Neuronal stem cell (in vitro differentiated cells): ENCODE results near the gene PGRMC2.

Experiments
- DNase-seq: peaks from one replicate; pipeline ENCODE4 v3.0.0-alpha.2; 2013; ENCODE audit warnings: low spot score
- H2AFZ ChIP-seq: one replicate; pipeline ENCODE4 v1.6.1; 2013; ENCODE audit warnings: mild to moderate bottlenecking, low read length, inconsistent platforms
- H2AK5ac ChIP-seq: 2 replicates; pipeline ENCODE4 v1.6.1; 2013; ENCODE audit warnings: low read depth, mild to moderate bottlenecking, inconsistent platforms, low read length, moderate library complexity, mixed read lengths
- H2BK120ac ChIP-seq: 2 replicates; pipeline ENCODE4 v1.6.1; 2013; ENCODE audit warnings: low read depth, mild to moderate bottlenecking, inconsistent platforms, low read length, moderate library complexity, mixed read lengths
- H2BK12ac ChIP-seq: one replicate; pipeline ENCODE4 v1.6.1; 2013; ENCODE audit warnings: low read length, inconsistent platforms
- H2BK15ac ChIP-seq: 2 replicates; pipeline ENCODE4 v1.6.1; 2013; ENCODE audit warnings: mild to moderate bottlenecking, low read length, inconsistent platforms, mixed read lengths
- H2BK5ac ChIP-seq: one replicate; pipeline ENCODE4 v1.6.1; 2013; ENCODE audit warnings: inconsistent platforms, mild to moderate bottlenecking, low read length, moderate library complexity
- H3K14ac ChIP-seq: one replicate; pipeline ENCODE4 v1.6.1; 2013; ENCODE audit warnings: low read length, inconsistent platforms
- H3K18ac ChIP-seq: 2 replicates; pipeline ENCODE4 v1.6.1; 2013; ENCODE audit warnings: low read length, inconsistent platforms
- H3K23ac ChIP-seq: 2 replicates; pipeline ENCODE4 v1.6.1; 2013; ENCODE audit warnings: low read depth, mild to moderate bottlenecking, mixed read lengths, low read length, inconsistent platforms; ENCODE audit not compliant: poor library complexity
- H3K27ac ChIP-seq: replicated peaks from 3 replicates; pipeline ENCODE4 v1.5.1; 2013; ENCODE audit warnings: low read length, inconsistent platforms
- H3K27me3 ChIP-seq, 3 experiments: 2 replicates each; pipeline ENCODE4 v1.6.1; 2013; ENCODE audit warnings: low read length in 3 of 3, mild to moderate bottlenecking in 2 of 3, inconsistent platforms in 1 of 3, low read depth in 1 of 3, mixed read lengths in 1 of 3, moderate library complexity in 1 of 3; ENCODE audit not compliant: control insufficient read depth in 3 of 3, insufficient read depth in 3 of 3
- H3K36me3 ChIP-seq, 2 donors: replicated peaks in 1 of 2; 2 replicates each; pipeline ENCODE4 v1.6.1; 2013; ENCODE audit warnings: low read length in 2 of 2; ENCODE audit not compliant: control insufficient read depth in 2 of 2, insufficient read depth in 2 of 2
- H3K4ac ChIP-seq: 2 replicates; pipeline ENCODE4 v1.6.1; 2013; ENCODE audit warnings: inconsistent platforms, mild to moderate bottlenecking, low read length, moderate library complexity
- H3K4me1 ChIP-seq, 2 donors: 1 replicate in 1 of 2; 2 replicates in 1 of 2; pipeline ENCODE4 v1.6.1; 2013; ENCODE audit warnings: low read length in 2 of 2, low read depth in 1 of 2; ENCODE audit not compliant: control insufficient read depth in 2 of 2, insufficient read depth in 1 of 2
- H3K4me2 ChIP-seq: one replicate; pipeline ENCODE4 v1.6.1; 2013; ENCODE audit warnings: mild to moderate bottlenecking, low read length, inconsistent platforms; ENCODE audit not compliant: insufficient read depth, poor library complexity, severe bottlenecking
- H3K4me3 ChIP-seq, 2 donors: 2 replicates each; pipeline ENCODE4 v1.5.1; 2013; ENCODE audit warnings: low read length in 2 of 2, mild to moderate bottlenecking in 2 of 2, inconsistent platforms in 1 of 2, moderate library complexity in 1 of 2
- H3K79me1 ChIP-seq: one replicate; pipeline ENCODE4 v1.6.1; 2013; ENCODE audit warnings: low read depth, mild to moderate bottlenecking, inconsistent platforms, low read length, moderate library complexity
- H3K9ac ChIP-seq: one replicate; pipeline ENCODE4 v1.6.1; 2013; ENCODE audit warnings: mild to moderate bottlenecking, low read depth, low read length, inconsistent platforms; ENCODE audit not compliant: poor library complexity
- H3K9me3 ChIP-seq, 2 donors: replicated peaks in 1 of 2; 2 replicates each; pipeline versions ENCODE3 to v1.6.1; 2013; ENCODE audit warnings: low read length in 2 of 2, mild to moderate bottlenecking in 2 of 2, inconsistent platforms in 1 of 2, low read depth in 1 of 2, mixed read lengths in 1 of 2, moderate library complexity in 1 of 2; ENCODE audit not compliant: control insufficient read depth in 2 of 2, insufficient read depth in 1 of 2
- H4K8ac ChIP-seq: one replicate; pipeline ENCODE4 v1.6.1; 2013; ENCODE audit warnings: low read depth, mild to moderate bottlenecking, inconsistent platforms, low read length, moderate library complexity
- H4K91ac ChIP-seq: one replicate; pipeline ENCODE4 v1.6.1; 2013; ENCODE audit warnings: low read length, low read depth, mild to moderate bottlenecking, inconsistent platforms; ENCODE audit not compliant: poor library complexity
- WGBS, 2 donors: extraction: QIAGEN DNeasy Blood & Tissue Kit; methylation state at CpG; one replicate each; pipeline ENCODE4 v1.1.7; 2013; ENCODE audit warnings: missing lambda C conversion rate in 2 of 2, mixed read lengths in 1 of 2; ENCODE audit not compliant: insufficient read length in 2 of 2, insufficient replicate concordance in 1 of 2; ENCODE audit errors: extremely low coverage in 2 of 2; 5-methylcytosine and 5-hydroxymethylcytosine counted together

PGRMC2 gene

GRCh38 chr4:128220286-128221235 is 67.1 kb downstream of the PGRMC2 start:
- H3K4me3 ChIP-seq: no peak overlapping the region
- no peak overlapping the region for H3K4me2 ChIP-seq
- no peak overlapping the region for H2BK15ac ChIP-seq
- no peaks in the 10 kb centered on the region for H3K27me3 ChIP-seq
- no peak overlapping the region for H2BK120ac ChIP-seq
- no peak overlapping the region for H3K4ac ChIP-seq
- no peak overlapping the region for H4K8ac ChIP-seq
- H3K79me1 ChIP-seq: no peaks in the 10 kb centered on the region
- no peaks in the 10 kb centered on the region for H3K4me1 ChIP-seq
- no peak overlapping the region for H3K9ac ChIP-seq
- H2AK5ac ChIP-seq: no peak overlapping the region
- no peak overlapping the region for H2BK5ac ChIP-seq
- WGBS, 2 donors: no CpG with 5 or more reads among the region's 8 CpGs
- DNase-seq: no peak
- H2BK12ac ChIP-seq: no peak overlapping the region
- no peak overlapping the region for H3K14ac ChIP-seq
- H3K36me3 ChIP-seq: no peaks in the 10 kb centered on the region
- H3K18ac ChIP-seq: no peak overlapping the region
- no peaks in the 10 kb centered on the region for H3K9me3 ChIP-seq
- no peak overlapping the region for H2AFZ ChIP-seq
- H3K23ac ChIP-seq: no peak overlapping the region
- no peak overlapping the region for H3K27ac ChIP-seq
- H4K91ac ChIP-seq: no peak overlapping the region
